ENCODE measurements around the gene GUCY1A1.

- TF ChIP-seq CTCF (IDR thresholded peaks at IDR 0.05) (no peak), POLR2AphosphoS5 (IDR thresholded peaks at IDR 0.05) (no peak)
These were observed 39.5 kb downstream of the GUCY1A1 start for GRCh38 chr4:155706147-155706546.

Data from esophagus muscularis mucosa (tissue), 3 donors.